Activated CD8-positive, alpha-beta memory T cell treated with anti-CD3 and anti-CD28 coated beads, Interleukin-2, amount 50 U/mL, for 48 hours (primary cell): ENCODE measurements around the gene SCART1.
"Not testable (repeated sequence)": the region's sequence is repeated elsewhere in the genome, so short reads cannot be mapped to it uniquely, and the experiment has no call there.

Experiments
- DNase-seq: peaks from one replicate; pipeline ENCODE4 v3.0.0-alpha.2; 2020

SCART1 gene

DNA sequence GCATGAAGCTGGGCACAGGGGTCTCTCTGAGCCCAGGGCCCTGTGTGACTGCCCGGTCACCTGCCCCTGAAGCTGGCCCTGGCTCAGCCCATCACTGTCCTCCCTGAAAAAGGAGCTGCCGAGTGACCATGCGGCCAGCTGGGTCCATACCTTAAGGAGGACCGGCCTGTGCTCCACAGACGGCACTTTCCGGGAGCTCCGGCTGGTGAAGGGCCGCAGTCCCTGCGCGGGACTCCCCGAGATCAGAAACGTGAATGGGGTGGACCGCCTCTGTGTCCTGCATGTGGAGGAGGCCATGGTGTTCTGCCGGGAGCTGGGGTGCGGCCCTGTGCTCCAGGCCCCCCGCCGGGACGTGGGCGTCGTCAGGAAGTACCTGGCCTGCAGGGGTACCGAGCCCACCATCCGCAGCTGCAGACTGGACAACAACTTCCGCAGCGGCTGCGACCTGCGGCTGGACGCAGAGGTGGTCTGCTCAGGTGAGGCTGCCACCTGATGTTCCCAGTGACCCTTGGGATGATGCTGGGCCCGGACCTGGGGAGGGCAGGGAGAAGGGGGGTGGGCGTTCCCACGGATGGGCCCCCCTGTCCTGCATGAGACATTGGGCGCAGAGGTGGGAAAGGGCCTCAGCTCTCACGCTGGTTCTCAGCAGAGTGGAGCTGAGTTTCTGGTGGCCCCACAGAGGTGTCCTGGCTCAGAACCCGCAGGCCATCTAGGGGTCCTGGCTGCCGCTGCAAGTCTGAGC lies 3.5 kb downstream of the SCART1 start:
- no peak for DNase-seq

DNA sequence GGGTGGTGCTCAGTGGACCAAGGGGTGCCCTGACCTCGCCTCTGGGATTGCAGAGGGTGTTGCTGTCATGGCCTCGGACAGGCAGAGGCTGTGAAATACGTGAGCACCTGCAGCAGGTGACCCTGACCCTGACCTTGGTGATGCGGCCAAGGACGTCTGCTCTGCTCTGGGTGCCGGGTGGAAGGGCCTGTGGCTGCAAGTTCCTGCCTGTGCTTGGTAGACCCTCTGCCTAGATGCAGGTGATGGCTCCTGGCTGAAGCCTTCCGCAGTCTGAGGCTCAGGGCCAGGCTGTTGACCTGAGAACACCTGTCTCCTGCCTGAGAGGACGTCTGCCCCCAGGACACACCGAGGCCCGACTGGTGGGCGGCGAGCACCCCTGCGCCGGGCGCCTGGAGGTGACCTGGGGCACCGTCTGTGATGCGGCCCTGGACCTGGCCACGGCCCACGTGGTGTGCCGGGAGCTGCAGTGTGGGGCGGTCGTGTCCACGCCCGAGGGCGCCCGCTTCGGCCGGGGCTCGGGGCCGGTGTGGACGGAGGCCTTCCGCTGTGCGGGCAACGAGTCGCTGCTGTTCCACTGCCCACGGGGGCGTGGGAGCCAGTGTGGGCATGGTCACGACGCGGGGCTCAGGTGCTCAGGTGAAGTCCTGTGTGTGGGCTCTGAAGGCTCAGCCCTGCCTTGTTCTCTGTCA lies 4.4 kb downstream of the SCART1 start:
- no peak for DNase-seq

DNA sequence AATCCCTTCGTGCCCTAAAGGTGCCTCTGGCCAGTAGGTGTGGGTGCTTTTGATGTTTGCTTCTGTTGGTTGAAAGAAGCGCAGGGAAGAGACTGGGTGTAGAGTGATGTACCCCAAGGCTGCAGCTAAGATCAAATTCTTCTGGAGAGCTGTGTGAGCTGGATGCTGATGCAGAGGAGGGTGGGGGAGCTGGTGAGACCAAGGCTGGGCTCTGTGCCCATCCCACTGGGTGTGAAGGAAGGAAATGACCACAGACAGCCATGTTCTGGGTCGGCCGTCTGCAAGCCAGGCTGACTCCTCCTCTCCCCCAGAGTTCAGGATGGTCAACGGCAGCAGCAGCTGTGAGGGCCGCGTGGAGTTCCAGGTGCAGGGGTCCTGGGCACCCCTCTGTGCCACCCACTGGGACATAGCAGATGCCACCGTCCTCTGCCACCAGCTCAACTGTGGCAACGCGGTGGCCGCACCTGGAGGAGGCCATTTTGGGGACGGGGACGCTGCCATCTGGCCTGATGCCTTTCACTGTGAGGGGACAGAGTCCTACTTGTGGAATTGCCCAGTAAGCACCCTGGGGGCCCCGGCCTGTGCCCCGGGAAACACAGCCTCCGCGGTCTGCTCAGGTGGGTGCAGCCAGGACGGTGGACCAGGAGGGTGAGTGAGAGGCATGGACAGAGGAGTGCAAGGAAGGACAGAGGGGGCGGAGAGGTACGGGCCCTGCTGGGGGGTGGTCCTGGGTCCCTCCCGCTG lies 5.1 kb downstream of the SCART1 start:
- no peak for DNase-seq

GRCh38 chr10:133459454-133460207 lies 5.9 kb downstream of the SCART1 start:
- DNase-seq: no peak

- DNase-seq: no peak
Measured at GRCh38 chr10:133460208-133460769, 6.5 kb downstream of the SCART1 start.

DNA sequence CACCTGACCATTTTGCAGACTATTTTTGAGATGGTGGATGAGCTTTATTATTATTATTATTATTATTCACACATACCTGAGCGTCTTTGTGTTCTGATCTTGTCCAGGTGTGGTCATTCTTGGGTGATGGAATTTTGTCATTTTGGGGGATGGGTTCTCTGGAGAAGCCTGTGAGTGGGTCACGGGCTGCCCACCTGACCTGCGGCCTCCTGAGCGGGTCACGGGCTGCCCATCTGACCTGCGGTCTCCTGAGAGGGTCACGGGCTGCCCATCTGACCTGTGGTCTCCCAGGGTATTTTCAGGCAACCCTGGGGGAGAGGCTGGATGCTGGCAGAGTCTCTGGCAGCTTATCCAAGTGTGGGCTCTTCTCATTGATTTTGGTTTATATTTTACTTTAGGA lies 7.3 kb downstream of the SCART1 start:
- no peak for DNase-seq

DNA sequence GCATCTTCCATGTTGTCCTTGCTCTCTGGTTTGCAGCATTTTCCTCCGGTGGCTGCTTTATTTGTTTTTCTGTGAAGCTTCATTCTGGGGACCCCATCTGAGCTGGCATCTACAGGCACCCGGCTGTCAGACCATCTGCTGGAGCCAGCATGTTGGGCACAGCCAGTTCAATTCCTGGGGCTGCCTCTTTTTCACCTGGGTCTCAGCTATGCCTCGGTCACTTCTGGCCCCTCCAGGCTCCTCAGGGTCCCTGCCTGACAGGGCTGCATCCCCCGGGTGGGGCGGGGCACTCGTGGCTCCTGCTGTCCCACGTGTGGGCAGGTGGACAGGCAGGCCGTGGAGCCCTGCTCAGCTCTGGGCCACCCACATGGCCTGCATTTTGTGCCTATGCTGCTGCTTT lies 8.1 kb downstream of the SCART1 start:
- no peak for DNase-seq

DNA sequence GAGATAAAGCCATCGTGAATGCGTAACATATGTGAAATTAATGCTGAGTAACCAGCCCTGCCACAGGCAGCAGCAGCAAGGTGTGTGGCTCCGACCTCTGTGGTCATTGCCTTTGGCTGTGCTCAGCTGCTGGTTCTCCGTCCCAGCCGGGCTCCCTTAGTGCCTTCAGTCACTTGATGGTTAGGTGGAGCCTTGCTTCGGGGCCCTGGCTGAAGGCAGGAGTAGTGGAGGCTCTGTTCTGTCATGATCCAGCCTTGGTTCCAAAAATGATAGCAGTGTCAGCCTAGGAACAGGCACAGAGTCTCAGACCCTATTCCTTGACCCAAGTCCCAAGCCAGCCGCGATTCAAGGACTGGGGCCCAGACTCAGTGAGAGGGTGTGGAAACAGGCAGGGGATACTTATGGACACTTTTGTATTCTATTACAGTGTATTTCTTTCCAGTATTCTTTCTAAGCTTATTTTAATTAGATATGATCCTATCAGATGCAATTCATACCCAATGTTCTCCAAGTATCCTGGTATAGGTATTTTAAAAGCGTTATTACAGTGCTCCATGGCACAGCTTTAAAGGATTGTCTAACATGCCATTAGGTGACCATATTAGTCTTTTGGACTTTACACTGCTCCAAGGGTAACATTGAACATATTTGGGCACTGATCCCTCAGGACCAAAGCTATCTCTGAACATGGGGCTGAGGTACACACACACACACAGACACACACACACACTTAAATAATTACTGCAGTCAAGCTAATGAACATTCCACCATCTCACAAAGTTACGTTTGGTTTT lies 9.0 kb downstream of the SCART1 start:
- DNase-seq: no peak

DNA sequence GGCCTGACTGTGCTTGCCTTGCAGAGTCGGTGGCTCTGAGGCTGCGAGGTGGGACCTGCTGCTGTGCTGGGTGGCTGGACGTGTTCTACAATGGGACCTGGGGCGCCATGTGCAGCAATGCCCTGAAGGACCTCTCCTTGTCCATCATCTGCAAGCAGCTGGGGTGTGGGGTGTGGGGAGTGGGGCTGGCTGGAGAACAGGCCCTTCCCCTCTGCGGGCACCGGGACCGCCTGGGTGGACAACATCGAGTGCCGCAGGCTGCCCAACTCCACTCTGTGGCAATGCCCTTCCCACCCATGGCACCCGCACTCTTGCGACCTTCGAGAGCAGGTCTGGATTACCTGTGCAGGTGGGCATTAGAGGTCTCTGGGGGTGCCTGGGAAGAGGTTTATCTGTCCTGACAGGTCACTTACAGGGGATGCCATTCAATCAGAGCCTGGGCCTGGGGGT lies 10.9 kb downstream of the SCART1 start:
- no peak for DNase-seq

GRCh38 chr10:133465191-133465949 lies 11.6 kb downstream of the SCART1 start:
- no peak for DNase-seq

DNA sequence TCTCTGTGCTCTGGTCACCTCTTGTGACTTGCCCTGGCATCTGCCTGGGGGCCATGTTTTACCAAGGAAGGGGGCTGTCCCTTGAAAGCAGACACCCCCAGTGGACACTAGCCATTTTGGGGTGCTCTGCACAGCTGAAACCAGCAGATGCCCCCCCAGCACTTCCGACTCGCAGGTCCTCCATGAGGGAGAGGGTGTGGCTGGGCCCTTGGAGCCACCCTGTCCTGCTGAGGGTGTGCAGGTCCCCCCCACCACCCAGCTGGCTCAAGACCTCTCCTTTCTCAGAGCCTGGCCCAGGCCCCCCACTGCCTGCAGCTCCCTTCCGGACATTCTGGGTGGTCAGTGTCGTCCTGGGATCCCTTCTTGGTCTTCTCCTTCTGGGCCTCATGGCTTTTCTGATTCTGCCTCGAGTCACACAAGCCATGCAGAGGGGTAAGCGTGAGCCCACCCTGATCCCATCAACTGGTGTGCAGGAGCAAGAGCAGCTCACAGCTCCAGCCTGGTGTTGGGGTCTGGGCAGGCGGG lies 12.3 kb downstream of the SCART1 start:
- DNase-seq: no peak

DNA sequence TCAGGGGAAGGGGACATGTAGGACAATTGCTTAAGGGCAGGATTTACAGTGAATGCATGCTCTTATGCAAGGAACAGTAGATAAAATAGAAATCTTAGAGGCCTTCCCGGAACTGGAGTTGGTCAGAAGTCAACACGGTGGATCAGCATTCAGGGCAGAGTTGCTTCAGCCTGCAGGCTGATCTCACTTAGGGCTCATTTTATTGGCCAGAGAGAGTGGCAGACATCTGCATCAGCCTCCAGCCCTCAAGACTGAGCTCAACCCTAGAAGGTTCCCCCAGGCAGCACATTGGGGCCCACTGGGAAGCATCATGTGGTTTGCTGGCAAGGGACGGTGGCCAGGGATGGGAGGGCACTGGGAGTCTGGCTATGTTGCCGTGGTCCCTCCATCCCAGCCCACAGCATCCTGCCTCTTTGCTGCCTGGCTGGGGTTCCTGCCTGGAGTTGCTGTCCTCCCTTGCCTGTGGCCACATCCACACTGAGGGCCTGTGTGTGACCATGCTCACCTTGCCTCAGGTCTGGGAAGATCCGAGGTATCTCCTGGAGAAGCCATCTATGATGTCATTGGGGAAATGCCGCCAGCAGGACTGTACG lies 13.0 kb downstream of the SCART1 start:
- DNase-seq: no peak

GRCh38 chr10:133467286-133467911 lies 13.7 kb downstream of the SCART1 start:
- no peak for DNase-seq

DNA sequence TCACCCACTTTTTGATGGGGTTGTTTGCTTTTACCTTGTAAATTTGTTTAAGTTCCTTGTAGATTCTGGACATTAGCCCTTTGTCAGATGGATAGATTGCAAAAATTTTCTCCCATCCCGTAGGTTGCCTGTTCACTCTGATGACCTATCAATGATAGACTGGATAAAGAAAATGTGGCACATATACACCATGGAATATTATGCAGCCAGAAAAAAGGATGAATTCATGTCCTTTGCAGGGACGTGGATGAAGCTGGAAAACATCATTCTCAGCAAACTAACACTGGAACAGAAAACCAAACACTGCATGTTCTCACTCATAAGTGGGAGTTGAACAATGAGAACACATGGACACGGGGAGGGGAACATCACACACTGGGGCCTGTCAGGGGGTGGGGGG lies 15.5 kb downstream of the SCART1 start:
- not testable (repeated sequence) for DNase-seq

DNA sequence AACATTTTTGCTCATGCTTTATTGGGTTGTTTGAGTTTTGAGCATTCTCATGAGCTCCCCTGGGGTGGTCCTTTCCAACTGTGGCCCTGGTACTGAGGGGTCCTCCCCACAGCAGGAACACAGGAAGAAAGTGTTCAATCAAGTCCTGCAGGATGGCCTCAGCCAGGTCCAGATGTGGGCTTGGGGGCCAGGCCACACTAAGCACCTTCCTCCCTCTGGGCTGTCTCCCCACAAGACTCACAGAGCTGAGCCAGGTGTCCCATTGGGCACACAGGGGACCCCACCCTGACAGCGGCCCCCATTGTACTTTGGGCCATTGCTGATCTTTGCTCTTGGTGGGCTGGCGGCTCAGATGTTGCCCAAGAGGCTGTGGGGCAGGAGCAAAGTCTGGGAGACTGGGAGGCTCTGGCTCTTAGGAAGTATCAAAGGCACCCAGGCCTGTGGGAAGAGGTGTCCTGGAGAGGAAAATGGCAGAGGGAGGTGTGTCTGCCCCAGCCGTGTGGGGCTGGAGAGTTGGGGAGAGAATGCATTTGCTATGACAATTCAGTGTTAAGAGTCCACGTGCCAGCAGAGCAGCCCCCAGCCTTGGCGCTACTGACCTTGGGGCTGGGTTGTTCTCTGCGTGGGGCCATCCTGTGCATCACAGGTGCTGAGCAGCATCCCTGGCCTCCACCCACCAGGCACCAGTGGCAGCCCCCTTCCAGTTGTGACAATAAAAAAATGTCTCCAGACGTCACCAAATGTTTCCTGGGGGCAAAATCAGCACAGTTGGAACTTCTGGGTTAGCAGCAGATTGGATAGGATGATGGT lies 17.8 kb downstream of the SCART1 start:
- DNase-seq: no peak

DNA sequence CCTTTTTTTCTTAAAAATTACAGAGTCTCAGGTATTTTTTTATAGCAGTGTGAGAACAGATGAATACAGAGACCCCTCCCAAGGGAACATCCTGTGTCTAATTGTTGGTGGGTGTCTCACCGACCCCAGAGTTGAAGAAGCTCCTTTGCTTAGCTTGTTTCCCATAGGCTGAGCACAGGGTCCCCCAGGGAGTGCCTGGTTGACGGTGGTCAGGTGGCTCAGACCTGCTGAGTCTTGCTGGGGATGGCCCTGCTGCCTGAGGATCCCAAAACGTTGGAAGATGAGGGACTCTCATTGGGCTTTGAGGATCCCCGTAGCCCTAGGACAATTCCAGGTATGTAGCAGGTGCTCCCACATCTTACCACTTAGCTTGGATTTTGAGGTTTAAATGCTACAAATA lies 19.5 kb downstream of the SCART1 start:
- no peak for DNase-seq

DNA sequence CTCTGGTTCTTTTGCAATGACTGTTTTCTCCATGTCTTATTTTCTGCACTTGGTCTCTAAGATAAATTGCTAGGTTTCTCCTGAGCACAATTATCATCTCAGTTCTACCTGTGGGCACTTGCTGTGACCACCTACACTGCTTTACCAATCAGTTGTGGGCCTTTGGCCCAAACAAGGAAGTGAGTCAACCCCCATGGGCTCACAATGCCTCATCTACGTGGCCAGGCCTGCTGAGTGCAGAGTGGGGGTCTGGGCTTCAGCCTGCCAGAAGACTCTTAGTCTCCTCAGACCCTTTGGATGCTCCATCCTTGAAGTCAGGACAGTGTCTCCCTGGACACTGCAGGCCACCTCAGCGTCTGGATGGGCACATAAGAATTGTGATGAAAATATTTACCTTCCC lies 20.3 kb downstream of the SCART1 start:
- DNase-seq: peak; percentile 49

GRCh38 chr10:133474665-133475424 lies 21.1 kb downstream of the SCART1 start:
- no peak for DNase-seq
